GM12878 (cell line): ENCODE data around the gene SYCN. TPM values are rescaled to one million over a fixed set of nuclear protein-coding genes. Genes with fewer than 3 reads are reported as not detected.

Experiments
- ATAC-seq: fragments of 200-7000 bp; cut with Tn5 transposase; 3 replicates; pipeline ENCODE4 v1.9.1; 2020; ENCODE audit warnings: mild to moderate bottlenecking, moderate library complexity
- BruUV-seq: library from RNA; stranded (reverse); fragments of 400-500 nt; replicated peaks from 2 replicates; lab custom pipeline; 2021; lab: Mats Ljungman, UMichigan
- CTCF ChIA-PET: fragments of 300-600 bp; sonication (Branson Sonifier 250); formaldehyde crosslinking; extraction: SDS; loops from one replicate; lab custom pipeline; 2021; ENCODE audit warnings: inconsistent platforms; lab: Yijun Ruan, JAX
- POLR2A ChIA-PET: fragments of 350-600 bp; formaldehyde crosslinking; extraction: SDS; loops from one replicate; lab custom pipeline; 2021; ENCODE audit warnings: inconsistent platforms; lab: Charles Lee
- RAD21 ChIA-PET: fragments of 300-600 bp; sonication (Branson Sonifier 250); formaldehyde crosslinking; loops from one replicate; lab custom pipeline; 2023; ENCODE audit warnings: antibody characterized with exemption; ENCODE audit not compliant: unreplicated experiment; lab: Charles Lee
- SMC1A ChIA-PET: fragments of 300-600 bp; sonication (Branson Sonifier 250); formaldehyde crosslinking; loops from one replicate; lab custom pipeline; 2023; ENCODE audit not compliant: unreplicated experiment, uncharacterized antibody; lab: Charles Lee
- DNase-seq: peaks from one replicate; pipeline ENCODE4 v3.0.0-alpha.2; 2011; ENCODE audit warnings: low read depth, low spot score
- FAIRE-seq: peaks from 3 replicates; lab custom pipeline; 2011; peaks lifted over from hg19 to GRCh38; lab: Jason Lieb, UNC
- H2AFZ ChIP-seq: 2 replicates; pipeline ENCODE4 v1.6.0; 2011; ENCODE audit warnings: low read depth, low read length, control low read depth; ENCODE audit not compliant: control insufficient read depth
- H3K27ac ChIP-seq: 2 replicates; pipeline ENCODE4 v1.5.1; 2011; ENCODE audit warnings: control low read depth; ENCODE audit not compliant: control insufficient read depth, insufficient read depth
- H3K27me3 ChIP-seq, 2 experiments: replicated peaks in 1 of 2; 2 replicates each; pipeline versions ENCODE4 v1.6.0 to v1.6.1; 2011; ENCODE audit warnings: low read length in 1 of 2; ENCODE audit not compliant: control insufficient read depth in 2 of 2, insufficient read depth in 2 of 2
- H3K36me3 ChIP-seq, 2 experiments: 2 replicates each; pipeline ENCODE4 v1.5.1; 2011; ENCODE audit warnings: low read length in 1 of 2; ENCODE audit not compliant: control insufficient read depth in 2 of 2, insufficient read depth in 2 of 2
- H3K4me1 ChIP-seq: 2 replicates; pipeline ENCODE4 v1.6.1; 2011; ENCODE audit warnings: mild to moderate bottlenecking, low read length, moderate library complexity, mixed read lengths; ENCODE audit not compliant: control insufficient read depth, insufficient read depth
- H3K4me2 ChIP-seq: 2 replicates; pipeline ENCODE4 v1.6.0; 2011; ENCODE audit warnings: control low read depth; ENCODE audit not compliant: control insufficient read depth, insufficient read depth
- H3K4me3 ChIP-seq: fragments of 200-600 bp; sonication (generic); 2 replicates; pipeline ENCODE4 v1.5.1; 2016
- H3K79me2 ChIP-seq: 2 replicates; pipeline ENCODE4 v1.6.0; 2011; ENCODE audit warnings: low read length; ENCODE audit not compliant: control insufficient read depth, insufficient read depth
- H3K9ac ChIP-seq: 2 replicates; pipeline ENCODE4 v1.8.0; 2011; ENCODE audit warnings: low read length, control low read depth, mixed read lengths; ENCODE audit not compliant: control insufficient read depth, insufficient read depth
- H3K9me3 ChIP-seq: replicated peaks from 3 replicates; pipeline ENCODE4 v1.5.1; 2011; ENCODE audit warnings: mild to moderate bottlenecking, low read length; ENCODE audit not compliant: control insufficient read depth, insufficient read depth
- H4K20me1 ChIP-seq: 2 replicates; pipeline ENCODE4 v1.6.0; 2011; ENCODE audit not compliant: control insufficient read depth, insufficient read depth
- BCL11A ChIP-seq: IDR thresholded peaks from 2 replicates; pipeline ENCODE4 v1.6.1; 2011; ENCODE audit warnings: low read depth, low read length
- CHD1 ChIP-seq: IDR thresholded peaks from 2 replicates; pipeline ENCODE4 v1.6.1; 2012; ENCODE audit warnings: low read depth, low read length, improper control_type of control experiment
- FOXK2 ChIP-seq: fragments of 450-650 bp; IDR thresholded peaks from 2 replicates; pipeline ENCODE4 v1.6.1; 2017; ENCODE audit warnings: mild to moderate bottlenecking, moderate library complexity
- HDGF ChIP-seq: fragments of 450-650 bp; IDR thresholded peaks from 2 replicates; pipeline ENCODE4 v1.6.1; 2016; ENCODE audit warnings: antibody characterized with exemption
- MEF2B ChIP-seq: fragments of 450-650 bp; IDR thresholded peaks from 2 replicates; pipeline ENCODE4 v1.6.1; 2018; ENCODE audit warnings: mild to moderate bottlenecking, moderate library complexity; ENCODE audit not compliant: partially characterized antibody, poor library complexity, severe bottlenecking
- SREBF2 ChIP-seq: IDR thresholded peaks from 2 replicates; pipeline ENCODE4 v1.6.1; 2012; ENCODE audit warnings: mild to moderate bottlenecking, low read length
- TARDBP ChIP-seq: IDR thresholded peaks from 2 replicates; pipeline ENCODE4 v1.6.1; 2016; ENCODE audit warnings: borderline replicate concordance
- WGBS: methylation state at CpG from one replicate; pipeline ENCODE4 v1.1.6; 2016; ENCODE audit warnings: low lambda C conversion rate; ENCODE audit not compliant: insufficient replicate concordance, insufficient coverage; ENCODE audit errors: missing lambda C conversion rate; 5-methylcytosine and 5-hydroxymethylcytosine counted together
- in situ Hi-C: fragments of 300-500 bp; cut with MboI; formaldehyde crosslinking; loops from 9 replicates; pipeline ENCODE4 v1.14.3; 2018; ENCODE audit warnings: mixed read lengths
- intact Hi-C: fragments of 100-400 bp; cut with micrococcal nuclease; formaldehyde crosslinking; loops from one replicate; pipeline ENCODE4 v1.14.2; 2022; ENCODE audit not compliant: unreplicated experiment
- polyA plus RNA-seq, 11 experiments: library from polyadenylated mRNA; depleted of rRNA in 4 of 11; unstranded in 6 of 11; stranded (reverse) in 5 of 11; fragments of >200 nt; fragmentation: Nextera tagmentation in 4 of 11; fragmentation: Illumina TruSeq in 1 of 11; extraction: Ambion mirVana in 4 of 11; extraction: Trizol in 1 of 11; gene quantifications; 1 replicate in 1 of 11; 2 replicates in 10 of 11; pipeline versions ENCODE4 v1.2.1 to v1.2.3, GENCODE V29; 2011 to 2016; ENCODE audit warnings: inconsistent platforms in 2 of 11, missing spikeins in 2 of 11, low read depth in 1 of 11
- total RNA-seq, 4 experiments: library from RNA; depleted of rRNA in 3 of 4; stranded (reverse); fragments of >200 nt in 3 of 4; fragmentation: Illumina TruSeq in 1 of 4; extraction: Trizol in 1 of 4; gene quantifications; 2 replicates each; pipeline versions ENCODE4 v1.2.1 to v1.2.3, GENCODE V29; 2013 to 2021
- TF ChIP-seq, protein P1 (sequence below): IDR thresholded peaks from 2 replicates; pipeline ENCODE4 v1.6.1; 2012; ENCODE audit warnings: low read depth, low read length, improper control_type of control experiment
- TF ChIP-seq, protein P2 (sequence below): fragments of 450-650 bp; IDR thresholded peaks from 2 replicates; pipeline ENCODE4 v1.6.1; 2017; ENCODE audit warnings: mild to moderate bottlenecking
- TF ChIP-seq, protein P3 (sequence below): fragments of 450-650 bp; IDR thresholded peaks from 2 replicates; pipeline ENCODE4 v1.6.1; 2018; ENCODE audit warnings: borderline replicate concordance, mild to moderate bottlenecking; ENCODE audit not compliant: partially characterized antibody
- TF ChIP-seq, protein P4 (sequence below): IDR thresholded peaks from 2 replicates; pipeline ENCODE4 v1.6.1; 2012; ENCODE audit warnings: mild to moderate bottlenecking, low read depth, low read length
- TF ChIP-seq, protein P5 (sequence below): fragments of 450-650 bp; IDR thresholded peaks from 2 replicates; pipeline ENCODE4 v1.6.1; 2017; ENCODE audit warnings: borderline replicate concordance

Gene SYCN
- total and polyA plus RNA-seq, 10 of the 15 experiments (the other 5 are each of a cell fraction or from before 2014, with no cell fraction given), result 0.54 TPM; not detected in 9

DNA sequence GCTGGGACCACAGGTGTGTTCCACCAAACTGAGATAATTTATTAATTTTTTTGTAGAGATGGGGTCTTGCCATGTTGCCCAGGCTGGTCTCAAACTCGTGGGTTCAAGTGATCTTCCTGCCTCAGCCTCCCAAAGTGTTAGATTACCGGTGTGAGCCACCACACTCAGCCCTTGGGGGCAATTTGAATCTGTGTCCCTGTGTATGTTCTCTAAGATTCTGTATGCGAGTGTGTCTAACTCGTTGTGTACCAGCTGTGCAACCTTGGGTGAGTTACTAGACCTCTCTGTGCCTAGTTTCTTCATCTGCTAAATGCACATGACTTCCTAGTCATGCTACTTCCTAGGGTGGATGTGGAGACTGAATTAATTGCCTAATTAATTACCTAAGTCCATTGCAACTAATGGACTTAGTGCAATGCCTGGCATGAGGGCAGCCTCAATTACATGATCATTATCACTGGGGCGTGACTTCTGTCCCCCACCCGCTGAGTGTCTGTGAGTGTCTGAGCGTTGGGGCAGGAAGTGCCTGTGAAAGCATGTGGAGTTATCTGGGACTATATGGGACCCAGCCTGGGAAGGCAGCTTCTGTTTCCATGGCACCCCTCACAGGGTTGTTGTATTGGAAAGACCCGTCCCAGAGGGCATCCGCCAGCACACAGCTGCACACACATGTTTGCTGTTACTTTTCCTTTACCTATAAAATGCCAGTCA, 9.1 kb downstream of the SYCN start:
- CTCF ChIA-PET, result no interaction called here
- no peak for TF ChIP-seq TARDBP
- TF ChIP-seq, protein P1, sequence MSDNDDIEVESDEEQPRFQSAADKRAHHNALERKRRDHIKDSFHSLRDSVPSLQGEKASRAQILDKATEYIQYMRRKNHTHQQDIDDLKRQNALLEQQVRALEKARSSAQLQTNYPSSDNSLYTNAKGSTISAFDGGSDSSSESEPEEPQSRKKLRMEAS, result no peak
- TF ChIP-seq, protein P2, sequence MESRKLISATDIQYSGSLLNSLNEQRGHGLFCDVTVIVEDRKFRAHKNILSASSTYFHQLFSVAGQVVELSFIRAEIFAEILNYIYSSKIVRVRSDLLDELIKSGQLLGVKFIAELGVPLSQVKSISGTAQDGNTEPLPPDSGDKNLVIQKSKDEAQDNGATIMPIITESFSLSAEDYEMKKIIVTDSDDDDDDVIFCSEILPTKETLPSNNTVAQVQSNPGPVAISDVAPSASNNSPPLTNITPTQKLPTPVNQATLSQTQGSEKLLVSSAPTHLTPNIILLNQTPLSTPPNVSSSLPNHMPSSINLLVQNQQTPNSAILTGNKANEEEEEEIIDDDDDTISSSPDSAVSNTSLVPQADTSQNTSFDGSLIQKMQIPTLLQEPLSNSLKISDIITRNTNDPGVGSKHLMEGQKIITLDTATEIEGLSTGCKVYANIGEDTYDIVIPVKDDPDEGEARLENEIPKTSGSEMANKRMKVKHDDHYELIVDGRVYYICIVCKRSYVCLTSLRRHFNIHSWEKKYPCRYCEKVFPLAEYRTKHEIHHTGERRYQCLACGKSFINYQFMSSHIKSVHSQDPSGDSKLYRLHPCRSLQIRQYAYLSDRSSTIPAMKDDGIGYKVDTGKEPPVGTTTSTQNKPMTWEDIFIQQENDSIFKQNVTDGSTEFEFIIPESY, result no peak
- no peak for TF ChIP-seq BCL11A
- TF ChIP-seq, protein P3, sequence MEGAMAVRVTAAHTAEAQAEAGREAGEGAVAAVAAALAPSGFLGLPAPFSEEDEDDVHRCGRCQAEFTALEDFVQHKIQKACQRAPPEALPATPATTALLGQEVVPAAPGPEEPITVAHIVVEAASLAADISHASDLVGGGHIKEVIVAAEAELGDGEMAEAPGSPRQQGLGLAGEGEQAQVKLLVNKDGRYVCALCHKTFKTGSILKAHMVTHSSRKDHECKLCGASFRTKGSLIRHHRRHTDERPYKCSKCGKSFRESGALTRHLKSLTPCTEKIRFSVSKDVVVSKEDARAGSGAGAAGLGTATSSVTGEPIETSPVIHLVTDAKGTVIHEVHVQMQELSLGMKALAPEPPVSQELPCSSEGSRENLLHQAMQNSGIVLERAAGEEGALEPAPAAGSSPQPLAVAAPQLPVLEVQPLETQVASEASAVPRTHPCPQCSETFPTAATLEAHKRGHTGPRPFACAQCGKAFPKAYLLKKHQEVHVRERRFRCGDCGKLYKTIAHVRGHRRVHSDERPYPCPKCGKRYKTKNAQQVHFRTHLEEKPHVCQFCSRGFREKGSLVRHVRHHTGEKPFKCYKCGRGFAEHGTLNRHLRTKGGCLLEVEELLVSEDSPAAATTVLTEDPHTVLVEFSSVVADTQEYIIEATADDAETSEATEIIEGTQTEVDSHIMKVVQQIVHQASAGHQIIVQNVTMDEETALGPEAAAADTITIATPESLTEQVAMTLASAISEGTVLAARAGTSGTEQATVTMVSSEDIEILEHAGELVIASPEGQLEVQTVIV, result no peak
- TF ChIP-seq, protein P4, sequence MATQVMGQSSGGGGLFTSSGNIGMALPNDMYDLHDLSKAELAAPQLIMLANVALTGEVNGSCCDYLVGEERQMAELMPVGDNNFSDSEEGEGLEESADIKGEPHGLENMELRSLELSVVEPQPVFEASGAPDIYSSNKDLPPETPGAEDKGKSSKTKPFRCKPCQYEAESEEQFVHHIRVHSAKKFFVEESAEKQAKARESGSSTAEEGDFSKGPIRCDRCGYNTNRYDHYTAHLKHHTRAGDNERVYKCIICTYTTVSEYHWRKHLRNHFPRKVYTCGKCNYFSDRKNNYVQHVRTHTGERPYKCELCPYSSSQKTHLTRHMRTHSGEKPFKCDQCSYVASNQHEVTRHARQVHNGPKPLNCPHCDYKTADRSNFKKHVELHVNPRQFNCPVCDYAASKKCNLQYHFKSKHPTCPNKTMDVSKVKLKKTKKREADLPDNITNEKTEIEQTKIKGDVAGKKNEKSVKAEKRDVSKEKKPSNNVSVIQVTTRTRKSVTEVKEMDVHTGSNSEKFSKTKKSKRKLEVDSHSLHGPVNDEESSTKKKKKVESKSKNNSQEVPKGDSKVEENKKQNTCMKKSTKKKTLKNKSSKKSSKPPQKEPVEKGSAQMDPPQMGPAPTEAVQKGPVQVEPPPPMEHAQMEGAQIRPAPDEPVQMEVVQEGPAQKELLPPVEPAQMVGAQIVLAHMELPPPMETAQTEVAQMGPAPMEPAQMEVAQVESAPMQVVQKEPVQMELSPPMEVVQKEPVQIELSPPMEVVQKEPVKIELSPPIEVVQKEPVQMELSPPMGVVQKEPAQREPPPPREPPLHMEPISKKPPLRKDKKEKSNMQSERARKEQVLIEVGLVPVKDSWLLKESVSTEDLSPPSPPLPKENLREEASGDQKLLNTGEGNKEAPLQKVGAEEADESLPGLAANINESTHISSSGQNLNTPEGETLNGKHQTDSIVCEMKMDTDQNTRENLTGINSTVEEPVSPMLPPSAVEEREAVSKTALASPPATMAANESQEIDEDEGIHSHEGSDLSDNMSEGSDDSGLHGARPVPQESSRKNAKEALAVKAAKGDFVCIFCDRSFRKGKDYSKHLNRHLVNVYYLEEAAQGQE, result no peak
- no peak for TF ChIP-seq MEF2B
- TF ChIP-seq, protein P5, sequence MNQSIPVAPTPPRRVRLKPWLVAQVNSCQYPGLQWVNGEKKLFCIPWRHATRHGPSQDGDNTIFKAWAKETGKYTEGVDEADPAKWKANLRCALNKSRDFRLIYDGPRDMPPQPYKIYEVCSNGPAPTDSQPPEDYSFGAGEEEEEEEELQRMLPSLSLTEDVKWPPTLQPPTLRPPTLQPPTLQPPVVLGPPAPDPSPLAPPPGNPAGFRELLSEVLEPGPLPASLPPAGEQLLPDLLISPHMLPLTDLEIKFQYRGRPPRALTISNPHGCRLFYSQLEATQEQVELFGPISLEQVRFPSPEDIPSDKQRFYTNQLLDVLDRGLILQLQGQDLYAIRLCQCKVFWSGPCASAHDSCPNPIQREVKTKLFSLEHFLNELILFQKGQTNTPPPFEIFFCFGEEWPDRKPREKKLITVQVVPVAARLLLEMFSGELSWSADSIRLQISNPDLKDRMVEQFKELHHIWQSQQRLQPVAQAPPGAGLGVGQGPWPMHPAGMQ, result no peak
- no peak for TF ChIP-seq SREBF2
- no peak for TF ChIP-seq HDGF
- no peak for TF ChIP-seq CHD1
- TF ChIP-seq FOXK2, result no peak

More for the DNA sequence above, 9.1 kb downstream of the SYCN start:
- Histone ChIP-seq H4K20me1 (no peaks in the 10 kb centered on the region), H3K36me3 (no peaks in the 10 kb centered on the region), H3K27me3 (peaks cover 3 to 5% of the 10 kb centered on the region in 2 experiments; a peak in 2 of 4 replicates), H3K4me2 (no peak overlapping the region), H3K27ac (no peak overlapping the region), H2AFZ (no peak overlapping the region), H3K9ac (no peak overlapping the region), H3K9me3 (no peaks in the 10 kb centered on the region), H3K4me1 (no peaks in the 10 kb centered on the region), H3K4me3 (no peak overlapping the region), H3K79me2 (no peaks in the 10 kb centered on the region)
- RAD21 ChIA-PET, result no interaction called here
- no TSS peak for BruUV-seq
- DNase-seq, result no peak
- no peak for FAIRE-seq
- 28% methylated on average over 9 of the region's 9 CpGs for WGBS
- intact Hi-C loops, result no loop called here
- POLR2A ChIA-PET, result no interaction called here
- in situ Hi-C loops, result no loop called here
- ATAC-seq, result no peak
- SMC1A ChIA-PET, result no interaction called here
